Measurements from ENCODE around the gene RBKS. TPM values are rescaled to one million over a fixed set of nuclear protein-coding genes. Genes with fewer than 3 reads are reported as not detected.
A peak's percentile ranks its signal among the peaks of the same experiment; 100 is the strongest.

Gene RBKS
- total RNA-seq, 4 donors from 2014 or later: 6.9 to 10.6 (median 8.1) TPM

GRCh38 chr2:27920148-27920885 is 30.1 kb upstream of the RBKS start:
- no peak for TF ChIP-seq CTCF (IDR thresholded peaks at IDR 0.05)
- no peak for TF ChIP-seq POLR2A (IDR thresholded peaks at IDR 0.05)
- WGBS, 2 donors: 47 to 48% methylated on average over 4 of the region's 4 CpGs
- H3K4me3 ChIP-seq (replicated peaks in 1 of 3): no peak overlapping the region
- H3K27me3 ChIP-seq: no peaks in the 10 kb centered on the region
- H3K27ac ChIP-seq: peak overlapping the region in 2 of 3 donors; percentile 5 to 44
- peaks cover 6 to 25% of the 10 kb centered on the region in 2 donors for H3K4me1 ChIP-seq
- H3K36me3 ChIP-seq: no peaks in the 10 kb centered on the region
- intact Hi-C loops (cut with DNase I): no loop called here
- DNase-seq: no peak
- H3K9me3 ChIP-seq: no peaks in the 10 kb centered on the region

GRCh38 chr2:27916293-27916995 is 26.3 kb upstream of the RBKS start:
- peak in 1 of 2 donors; percentile 15 for DNase-seq
- intact Hi-C loops (cut with DNase I): no loop called here
- Histone ChIP-seq H3K27ac (peak overlapping the region; percentile 6 to 34 (median 31)), H3K36me3 (no peaks in the 10 kb centered on the region), H3K27me3 (no peaks in the 10 kb centered on the region), H3K4me3 (replicated peaks in 1 of 3) (no peak overlapping the region), H3K9me3 (no peaks in the 10 kb centered on the region), H3K4me1 (peaks cover 9 to 39% of the 10 kb centered on the region in 2 donors)
- TF ChIP-seq CTCF (IDR thresholded peaks at IDR 0.05) (no peak), POLR2A (IDR thresholded peaks at IDR 0.05) (no peak)
- WGBS, 2 donors: 90% methylated on average over 1 of the region's 1 CpG

DNA sequence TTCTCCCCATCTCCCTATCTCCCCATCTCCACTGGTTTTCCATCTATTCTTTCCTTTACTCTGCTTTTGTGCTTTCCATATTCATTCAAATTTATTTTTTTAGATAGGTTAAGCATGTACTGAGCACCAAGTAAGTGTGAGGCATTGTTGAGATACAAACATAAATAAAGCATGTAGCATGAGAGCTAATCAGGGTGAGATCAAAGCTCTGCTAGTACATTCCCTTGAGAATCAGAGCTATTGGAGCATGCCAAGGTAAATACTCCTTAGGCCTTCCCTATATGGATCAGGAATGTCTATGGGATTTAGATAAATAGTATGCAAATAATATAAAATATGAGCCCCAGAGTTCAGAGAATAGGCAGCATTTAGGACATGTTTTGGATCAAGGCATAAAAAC is 25.7 kb upstream of the RBKS start:
- Histone ChIP-seq H3K9me3 (no peaks in the 10 kb centered on the region), H3K36me3 (no peaks in the 10 kb centered on the region), H3K4me3 (replicated peaks in 1 of 3) (no peak overlapping the region), H3K4me1 (peaks cover 9 to 38% of the 10 kb centered on the region in 2 donors), H3K27me3 (no peaks in the 10 kb centered on the region), H3K27ac (peak overlapping the region; percentile 6 to 34 (median 31))
- no peak for DNase-seq
- TF ChIP-seq POLR2A (IDR thresholded peaks at IDR 0.05): no peak
- intact Hi-C loops (cut with DNase I): no loop called here

DNA sequence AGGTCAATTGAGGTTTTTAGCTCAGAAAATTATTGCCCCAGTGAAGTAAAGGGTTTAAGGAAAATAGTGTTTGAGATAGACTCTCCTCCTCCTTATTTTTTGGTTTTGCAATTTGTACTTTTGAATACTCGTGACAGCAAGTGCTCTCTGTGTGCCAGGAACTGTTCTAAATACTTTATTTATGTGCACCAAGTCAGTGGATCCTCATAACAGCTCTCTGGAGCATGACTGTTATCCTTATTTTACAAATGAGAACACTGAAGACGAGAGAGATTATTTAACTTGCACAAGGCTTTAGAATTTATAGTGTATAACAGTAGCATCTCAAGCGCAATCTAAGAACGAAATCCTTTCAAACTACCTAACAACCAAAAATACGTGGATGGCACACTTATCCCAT is 25.0 kb upstream of the RBKS start:
- Histone ChIP-seq H3K9me3 (no peaks in the 10 kb centered on the region), H3K27ac (peak overlapping the region; percentile 31 to 66 (median 34)), H3K4me1 (peaks cover 9 to 31% of the 10 kb centered on the region in 2 donors), H3K4me3 (replicated peaks in 1 of 3) (no peak overlapping the region), H3K36me3 (no peaks in the 10 kb centered on the region), H3K27me3 (no peaks in the 10 kb centered on the region)
- 46 to 57% methylated on average over 5 of the region's 5 CpGs for WGBS, 2 donors
- intact Hi-C loops (cut with DNase I): no loop called here
- TF ChIP-seq POLR2A (IDR thresholded peaks at IDR 0.05) (no peak), CTCF (IDR thresholded peaks at IDR 0.05) (no peak)
- no peak for DNase-seq

DNA sequence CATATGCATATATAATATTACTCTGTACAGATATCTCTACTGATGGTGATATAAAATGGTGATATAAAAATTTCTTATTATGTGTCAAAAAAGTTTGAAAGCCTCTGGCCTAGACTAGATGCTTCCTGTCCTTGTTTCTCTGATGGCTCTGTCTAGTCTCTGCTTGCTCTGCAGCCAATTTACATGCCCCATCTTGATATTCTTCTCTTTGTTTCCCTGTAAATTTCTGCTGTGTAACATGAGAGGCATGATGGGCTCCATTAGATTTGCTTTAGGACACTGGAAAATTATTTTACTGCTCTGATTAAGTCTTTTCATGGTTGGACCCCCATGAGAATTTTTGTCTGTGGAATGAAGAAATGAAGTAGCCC is 24.6 kb upstream of the RBKS start:
- no peak overlapping the region for H3K4me3 ChIP-seq (replicated peaks in 1 of 3)
- H3K27ac ChIP-seq: peak overlapping the region in 2 of 3 donors; percentile 31 to 66
- no peaks in the 10 kb centered on the region for H3K9me3 ChIP-seq
- no peaks in the 10 kb centered on the region for H3K27me3 ChIP-seq
- TF ChIP-seq POLR2A (IDR thresholded peaks at IDR 0.05): no peak
- TF ChIP-seq CTCF (IDR thresholded peaks at IDR 0.05): no peak
- H3K36me3 ChIP-seq: no peaks in the 10 kb centered on the region
- H3K4me1 ChIP-seq: peaks cover 9 to 27% of the 10 kb centered on the region in 2 donors
- intact Hi-C loops (cut with DNase I): no loop called here
- no peak for DNase-seq

All from thyroid gland (tissue), 4 donors.